ENCODE measurements around the gene AKAP1. TPM values are rescaled to one million over a fixed set of nuclear protein-coding genes. Genes with fewer than 3 reads are reported as not detected.
A peak's percentile ranks its signal among the peaks of the same experiment; 100 is the strongest.

The AKAP1 gene
- total and polyA plus RNA-seq, 2 of the 8 experiments (the other 6 are each of a cell fraction or from before 2014, with no cell fraction given): 120 to 156 TPM

GRCh38 chr17:57084802-57085447, at the start of gene AKAP1 (continued):
- no peak for TF ChIP-seq CHD7 (IDR thresholded peaks at IDR 0.05; ENCODE audit: insufficient replicate concordance, low read length)
- TF ChIP-seq YY1 (IDR thresholded peaks at IDR 0.05; ENCODE audit: low read depth, low read length): no peak
- TF ChIP-seq TAF7 (optimal IDR thresholded peaks at IDR 0.05; ENCODE audit: borderline replicate concordance, low read depth, low read length): peak; percentile 72
- TF ChIP-seq POLR2A (IDR thresholded peaks at IDR 0.05; ENCODE audit: control extremely low read depth in 1 of 2, low read depth in 2 of 2, low read length in 2 of 2): peak; percentile 33 to 83
- TF ChIP-seq E2F6 (IDR thresholded peaks at IDR 0.05): peak; percentile 70; the same call in 1 of the 2 replicates
- TF ChIP-seq SIX5 (IDR thresholded peaks at IDR 0.05; ENCODE audit: low read depth, low read length): no peak
- TF ChIP-seq JUN (IDR thresholded peaks at IDR 0.05; ENCODE audit: low read depth, low read length): no peak
- TF ChIP-seq RBBP5 (IDR thresholded peaks at IDR 0.05; ENCODE audit: borderline replicate concordance, low read depth, low read length): peak; percentile 59; the same call in 1 of the 2 replicates
- TF ChIP-seq HDAC2 (IDR thresholded peaks at IDR 0.05; ENCODE audit: borderline replicate concordance in 1 of 2, low read depth in 2 of 2, low read length in 2 of 2): peak in 1 of 2 experiments; percentile 37; a peak in 1 of 4 replicates
- no peak for TF ChIP-seq RXRA (IDR thresholded peaks at IDR 0.05; ENCODE audit: insufficient read depth, low read depth, low read length)

All from H1 (cell line).